Neural progenitor cell (in vitro differentiated cells): ENCODE data around the gene TRPM2. TPM values are rescaled to one million over a fixed set of nuclear protein-coding genes. Genes with fewer than 3 reads are reported as not detected.
A peak's percentile ranks its signal among the peaks of the same experiment; 100 is the strongest.

ENCODE experiments used
- DNase-seq: peaks from one replicate; pipeline ENCODE4 v3.0.0-alpha.2; 2016; ENCODE audit warnings: low spot score
- H2AFZ ChIP-seq: fragments of 200-600 bp; sonication (generic); replicated peaks from 2 replicates; pipeline ENCODE4 v1.6.1; 2016; ENCODE audit warnings: antibody characterized with exemption
- H3F3A ChIP-seq: fragments of 200-600 bp; sonication (generic); 2 replicates; pipeline ENCODE4 v1.6.1; 2016; ENCODE audit warnings: antibody characterized with exemption, low read depth
- H3K27ac ChIP-seq: fragments of 200-600 bp; sonication (generic); 2 replicates; pipeline ENCODE4 v1.5.1; 2016; ENCODE audit warnings: mild to moderate bottlenecking
- H3K27me3 ChIP-seq: fragments of 200-600 bp; sonication (generic); 2 replicates; pipeline ENCODE4 v1.6.1; 2016; ENCODE audit warnings: mild to moderate bottlenecking, moderate library complexity
- H3K36me3 ChIP-seq: fragments of 200-600 bp; sonication (generic); 2 replicates; pipeline ENCODE4 v1.5.1; 2016
- H3K4me1 ChIP-seq: fragments of 200-600 bp; sonication (generic); 2 replicates; pipeline ENCODE4 v1.6.1; 2016; ENCODE audit warnings: mixed run types
- H3K4me2 ChIP-seq: fragments of 200-600 bp; sonication (generic); 2 replicates; pipeline ENCODE4 v1.6.1; 2016
- H3K4me3 ChIP-seq: fragments of 200-600 bp; sonication (generic); 2 replicates; pipeline ENCODE4 v1.5.1; 2016
- H3K79me2 ChIP-seq: fragments of 200-600 bp; sonication (generic); 2 replicates; pipeline ENCODE4 v1.6.1; 2016; ENCODE audit warnings: low read depth
- H3K9ac ChIP-seq: fragments of 200-600 bp; sonication (generic); 2 replicates; pipeline ENCODE4 v1.6.1; 2016
- H3K9me3 ChIP-seq: fragments of 200-600 bp; sonication (generic); 2 replicates; pipeline ENCODE4 v1.5.1; 2016; ENCODE audit warnings: low read depth
- H4K20me1 ChIP-seq: fragments of 200-600 bp; sonication (generic); 2 replicates; pipeline ENCODE4 v1.6.1; 2016; ENCODE audit warnings: low read depth
- H3K27ac Mint-ChIP-seq: 3 replicates; pipeline ENCODE4 v1.8.0; 2021; ENCODE audit warnings: mixed read lengths
- H3K27me3 Mint-ChIP-seq: 2 replicates; pipeline ENCODE4 v1.8.0; 2022; ENCODE audit warnings: low read depth, mild to moderate bottlenecking, inconsistent platforms, moderate library complexity, mixed read lengths; ENCODE audit not compliant: insufficient read depth
- H3K36me3 Mint-ChIP-seq: 3 replicates; pipeline ENCODE4 v1.8.0; 2021; ENCODE audit warnings: mixed read lengths
- H3K4me1 Mint-ChIP-seq: 3 replicates; pipeline ENCODE4 v1.8.0; 2021; ENCODE audit warnings: mixed read lengths
- H3K4me3 Mint-ChIP-seq: 3 replicates; pipeline ENCODE4 v1.8.0; 2021; ENCODE audit warnings: mild to moderate bottlenecking, moderate library complexity, mixed read lengths
- H3K9me3 Mint-ChIP-seq: 3 replicates; pipeline ENCODE4 v1.8.0; 2020; ENCODE audit warnings: mixed read lengths
- CTCF ChIP-seq: fragments of 200-600 bp; sonication (generic); IDR thresholded peaks from 2 replicates; pipeline ENCODE4 v1.5.1; 2017; ENCODE audit warnings: antibody characterized with exemption, mild to moderate bottlenecking
- EZH2 ChIP-seq: fragments of 200-600 bp; sonication (generic); IDR thresholded peaks from 2 replicates; pipeline ENCODE4 v1.6.1; 2017; ENCODE audit warnings: antibody characterized with exemption, mild to moderate bottlenecking, moderate library complexity
- EZH2phosphoT487 ChIP-seq: fragments of 200-600 bp; sonication (generic); IDR thresholded peaks from 2 replicates; pipeline ENCODE4 v1.6.1; 2017; ENCODE audit warnings: antibody characterized with exemption
- total RNA-seq: library from RNA; depleted of rRNA; stranded (reverse); fragments of >200 nt; gene quantifications from 2 replicates; pipeline ENCODE4 v1.2.3, GENCODE V29; 2015; ENCODE audit warnings: low replicate concordance

Gene TRPM2
- total RNA-seq, 1 donor from 2014 or later, result not detected

- Histone ChIP-seq H3K4me3 (no peak overlapping the region), H3K4me1 (no peaks in the 10 kb centered on the region), H3F3A (no peaks in the 10 kb centered on the region), H3K27me3 (no peaks in the 10 kb centered on the region), H3K79me2 (no peaks in the 10 kb centered on the region), H3K27ac (no peak overlapping the region), H3K9me3 (no peaks in the 10 kb centered on the region), H3K36me3 (no peaks in the 10 kb centered on the region), H3K4me2 (no peak overlapping the region), H2AFZ (no peak overlapping the region), H4K20me1 (no peaks in the 10 kb centered on the region), H3K9ac (no peak overlapping the region)
- Mint-ChIP-seq H3K4me3 (no peak overlapping the region), H3K4me1 (peaks cover 2% of the 10 kb centered on the region), H3K27ac (no peak overlapping the region), H3K36me3 (no peaks in the 10 kb centered on the region), H3K27me3 (peaks cover 6% of the 10 kb centered on the region), H3K9me3 (peaks cover 12% of the 10 kb centered on the region)
- no peak for TF ChIP-seq EZH2phosphoT487
- no peak for TF ChIP-seq EZH2
- TF ChIP-seq CTCF, result no peak
- no peak for DNase-seq
Measured at GRCh38 chr21:44431300-44431699, 77.9 kb downstream of the TRPM2 start.

- Mint-ChIP-seq H3K36me3 (no peaks in the 10 kb centered on the region), H3K27ac (peak overlapping the region; percentile 72), H3K4me3 (peak overlapping the region; percentile 75), H3K9me3 (peaks cover 12% of the 10 kb centered on the region), H3K27me3 (peaks cover 6% of the 10 kb centered on the region), H3K4me1 (peaks cover 2% of the 10 kb centered on the region)
- no peak overlapping the region for H3K9ac ChIP-seq
- no peaks in the 10 kb centered on the region for H3F3A ChIP-seq
- no peaks in the 10 kb centered on the region for H3K9me3 ChIP-seq
- H3K4me1 ChIP-seq, result no peaks in the 10 kb centered on the region
- TF ChIP-seq EZH2phosphoT487 (no peak), CTCF (no peak), EZH2 (no peak)
- DNase-seq, result no peak
- no peak overlapping the region for H3K4me2 ChIP-seq
- H3K4me3 ChIP-seq, result no peak overlapping the region
- H3K27me3 ChIP-seq, result no peaks in the 10 kb centered on the region
- no peaks in the 10 kb centered on the region for H3K36me3 ChIP-seq
- no peaks in the 10 kb centered on the region for H4K20me1 ChIP-seq
- no peaks in the 10 kb centered on the region for H3K79me2 ChIP-seq
- no peak overlapping the region for H3K27ac ChIP-seq
- H2AFZ ChIP-seq, result no peak overlapping the region
Measured at GRCh38 chr21:44432841-44433790, 79.7 kb downstream of the TRPM2 start.

GRCh38 chr21:44433791-44434567 is 80.6 kb downstream of the TRPM2 start:
- no peaks in the 10 kb centered on the region for H3K9me3 ChIP-seq
- no peaks in the 10 kb centered on the region for H3K79me2 ChIP-seq
- H3F3A ChIP-seq, result no peaks in the 10 kb centered on the region
- H3K27ac Mint-ChIP-seq, result no peak overlapping the region
- TF ChIP-seq CTCF, result no peak
- no peak for TF ChIP-seq EZH2
- no peak for TF ChIP-seq EZH2phosphoT487
- H3K27ac ChIP-seq, result no peak overlapping the region
- H2AFZ ChIP-seq, result no peak overlapping the region
- H3K4me1 ChIP-seq, result no peaks in the 10 kb centered on the region
- no peak overlapping the region for H3K4me2 ChIP-seq
- H3K9me3 Mint-ChIP-seq, result peaks cover 9% of the 10 kb centered on the region
- H3K36me3 Mint-ChIP-seq, result no peaks in the 10 kb centered on the region
- DNase-seq, result no peak
- H3K4me3 ChIP-seq, result no peak overlapping the region
- no peak overlapping the region for H3K4me3 Mint-ChIP-seq
- peaks cover 6% of the 10 kb centered on the region for H3K27me3 Mint-ChIP-seq
- H4K20me1 ChIP-seq, result no peaks in the 10 kb centered on the region
- no peaks in the 10 kb centered on the region for H3K27me3 ChIP-seq
- no peak overlapping the region for H3K9ac ChIP-seq
- H3K4me1 Mint-ChIP-seq, result peaks cover 2% of the 10 kb centered on the region
- H3K36me3 ChIP-seq, result no peaks in the 10 kb centered on the region
